Neuronal stem cell (in vitro differentiated cells): ENCODE data around the gene RNASEH1.
A peak's percentile ranks its signal among the peaks of the same experiment; 100 is the strongest.
"Not testable (repeated sequence)": the region's sequence is repeated elsewhere in the genome, so short reads cannot be mapped to it uniquely, and the experiment has no call there.

Experiments
- DNase-seq: peaks from one replicate; pipeline ENCODE4 v3.0.0-alpha.2; 2013; ENCODE audit warnings: low spot score
- H2AFZ ChIP-seq: one replicate; pipeline ENCODE4 v1.6.1; 2013; ENCODE audit warnings: mild to moderate bottlenecking, low read length, inconsistent platforms
- H2AK5ac ChIP-seq: 2 replicates; pipeline ENCODE4 v1.6.1; 2013; ENCODE audit warnings: low read depth, mild to moderate bottlenecking, inconsistent platforms, low read length, moderate library complexity, mixed read lengths
- H2BK120ac ChIP-seq: 2 replicates; pipeline ENCODE4 v1.6.1; 2013; ENCODE audit warnings: low read depth, mild to moderate bottlenecking, inconsistent platforms, low read length, moderate library complexity, mixed read lengths
- H2BK12ac ChIP-seq: one replicate; pipeline ENCODE4 v1.6.1; 2013; ENCODE audit warnings: low read length, inconsistent platforms
- H2BK15ac ChIP-seq: 2 replicates; pipeline ENCODE4 v1.6.1; 2013; ENCODE audit warnings: mild to moderate bottlenecking, low read length, inconsistent platforms, mixed read lengths
- H2BK5ac ChIP-seq: one replicate; pipeline ENCODE4 v1.6.1; 2013; ENCODE audit warnings: inconsistent platforms, mild to moderate bottlenecking, low read length, moderate library complexity
- H3K14ac ChIP-seq: one replicate; pipeline ENCODE4 v1.6.1; 2013; ENCODE audit warnings: low read length, inconsistent platforms
- H3K18ac ChIP-seq: 2 replicates; pipeline ENCODE4 v1.6.1; 2013; ENCODE audit warnings: low read length, inconsistent platforms
- H3K23ac ChIP-seq: 2 replicates; pipeline ENCODE4 v1.6.1; 2013; ENCODE audit warnings: low read depth, mild to moderate bottlenecking, mixed read lengths, low read length, inconsistent platforms; ENCODE audit not compliant: poor library complexity
- H3K27ac ChIP-seq: replicated peaks from 3 replicates; pipeline ENCODE4 v1.5.1; 2013; ENCODE audit warnings: low read length, inconsistent platforms
- H3K27me3 ChIP-seq, 3 experiments: 2 replicates each; pipeline ENCODE4 v1.6.1; 2013; ENCODE audit warnings: low read length in 3 of 3, mild to moderate bottlenecking in 2 of 3, inconsistent platforms in 1 of 3, low read depth in 1 of 3, mixed read lengths in 1 of 3, moderate library complexity in 1 of 3; ENCODE audit not compliant: control insufficient read depth in 3 of 3, insufficient read depth in 3 of 3
- H3K36me3 ChIP-seq, 2 donors: replicated peaks in 1 of 2; 2 replicates each; pipeline ENCODE4 v1.6.1; 2013; ENCODE audit warnings: low read length in 2 of 2; ENCODE audit not compliant: control insufficient read depth in 2 of 2, insufficient read depth in 2 of 2
- H3K4ac ChIP-seq: 2 replicates; pipeline ENCODE4 v1.6.1; 2013; ENCODE audit warnings: inconsistent platforms, mild to moderate bottlenecking, low read length, moderate library complexity
- H3K4me1 ChIP-seq, 2 donors: 1 replicate in 1 of 2; 2 replicates in 1 of 2; pipeline ENCODE4 v1.6.1; 2013; ENCODE audit warnings: low read length in 2 of 2, low read depth in 1 of 2; ENCODE audit not compliant: control insufficient read depth in 2 of 2, insufficient read depth in 1 of 2
- H3K4me2 ChIP-seq: one replicate; pipeline ENCODE4 v1.6.1; 2013; ENCODE audit warnings: mild to moderate bottlenecking, low read length, inconsistent platforms; ENCODE audit not compliant: insufficient read depth, poor library complexity, severe bottlenecking
- H3K4me3 ChIP-seq, 2 donors: 2 replicates each; pipeline ENCODE4 v1.5.1; 2013; ENCODE audit warnings: low read length in 2 of 2, mild to moderate bottlenecking in 2 of 2, inconsistent platforms in 1 of 2, moderate library complexity in 1 of 2
- H3K79me1 ChIP-seq: one replicate; pipeline ENCODE4 v1.6.1; 2013; ENCODE audit warnings: low read depth, mild to moderate bottlenecking, inconsistent platforms, low read length, moderate library complexity
- H3K9ac ChIP-seq: one replicate; pipeline ENCODE4 v1.6.1; 2013; ENCODE audit warnings: mild to moderate bottlenecking, low read depth, low read length, inconsistent platforms; ENCODE audit not compliant: poor library complexity
- H3K9me3 ChIP-seq, 2 donors: replicated peaks in 1 of 2; 2 replicates each; pipeline versions ENCODE3 to v1.6.1; 2013; ENCODE audit warnings: low read length in 2 of 2, mild to moderate bottlenecking in 2 of 2, inconsistent platforms in 1 of 2, low read depth in 1 of 2, mixed read lengths in 1 of 2, moderate library complexity in 1 of 2; ENCODE audit not compliant: control insufficient read depth in 2 of 2, insufficient read depth in 1 of 2
- H4K8ac ChIP-seq: one replicate; pipeline ENCODE4 v1.6.1; 2013; ENCODE audit warnings: low read depth, mild to moderate bottlenecking, inconsistent platforms, low read length, moderate library complexity
- H4K91ac ChIP-seq: one replicate; pipeline ENCODE4 v1.6.1; 2013; ENCODE audit warnings: low read length, low read depth, mild to moderate bottlenecking, inconsistent platforms; ENCODE audit not compliant: poor library complexity
- WGBS, 2 donors: extraction: QIAGEN DNeasy Blood & Tissue Kit; methylation state at CpG; one replicate each; pipeline ENCODE4 v1.1.7; 2013; ENCODE audit warnings: missing lambda C conversion rate in 2 of 2, mixed read lengths in 1 of 2; ENCODE audit not compliant: insufficient read length in 2 of 2, insufficient replicate concordance in 1 of 2; ENCODE audit errors: extremely low coverage in 2 of 2; 5-methylcytosine and 5-hydroxymethylcytosine counted together

The RNASEH1 gene

DNA sequence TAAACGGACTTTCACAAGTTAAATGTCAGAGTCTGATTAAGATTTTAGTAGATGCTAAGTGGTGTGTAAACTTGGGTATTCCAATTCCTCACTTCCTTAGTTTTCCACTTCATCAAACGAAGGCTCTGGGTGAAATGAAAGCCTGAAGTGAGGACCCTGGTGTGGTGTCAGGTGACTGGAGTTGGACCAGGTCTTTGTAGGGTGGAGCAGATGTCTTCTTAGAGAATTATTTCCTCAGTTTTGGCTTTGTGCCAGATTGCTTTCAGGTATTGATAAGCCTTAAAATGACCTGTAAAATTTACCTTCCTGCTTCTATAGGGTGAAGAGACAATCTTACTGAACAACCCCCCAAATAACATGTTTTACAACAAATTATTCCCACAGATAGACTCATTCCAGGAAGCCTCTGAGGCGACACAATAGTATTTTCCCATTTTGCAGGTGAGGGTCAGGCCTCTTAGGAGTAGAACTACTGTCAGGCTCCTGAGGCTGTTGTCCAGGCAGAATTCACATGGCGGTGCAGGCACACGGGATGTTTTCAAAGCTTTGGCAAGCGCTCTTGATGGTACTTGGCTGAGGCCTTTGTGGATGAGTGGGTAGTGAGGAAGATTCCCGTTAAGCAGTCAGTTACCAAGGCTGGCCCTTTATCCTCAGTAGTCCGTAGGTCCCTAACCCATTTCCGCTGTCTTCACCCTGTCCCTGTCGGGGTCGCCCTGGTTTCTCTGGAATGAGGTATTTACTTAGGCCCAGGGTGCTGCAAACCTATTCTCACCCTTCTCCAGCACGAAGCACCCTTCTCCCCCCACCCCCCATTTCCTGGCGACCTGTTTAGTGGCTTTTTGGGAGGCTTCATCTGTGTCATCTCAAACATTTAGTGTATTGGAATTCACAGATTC is 23.5 kb upstream of the RNASEH1 start:
- Histone ChIP-seq H3K79me1 (no peaks in the 10 kb centered on the region), H3K18ac (no peak overlapping the region), H3K4me1 (peaks cover under 1 to 10% of the 10 kb centered on the region in 2 donors), H2BK12ac (no peak overlapping the region), H3K27me3 (no peaks in the 10 kb centered on the region), H3K36me3 (peaks cover 48 to 90% of the 10 kb centered on the region in 2 donors), H2BK120ac (no peak overlapping the region), H3K4me3 (no peak overlapping the region), H2BK5ac (no peak overlapping the region), H3K4ac (no peak overlapping the region), H4K8ac (no peak overlapping the region), H3K9ac (peak overlapping the region; percentile 56), H3K9me3 (no peaks in the 10 kb centered on the region), H2AFZ (no peak overlapping the region), H3K23ac (no peak overlapping the region), H3K4me2 (no peak overlapping the region), H2BK15ac (no peak overlapping the region), H3K27ac (no peak overlapping the region), H3K14ac (no peak overlapping the region), H2AK5ac (no peak overlapping the region), H4K91ac (no peak overlapping the region)
- WGBS, 2 donors: no CpG with 5 or more reads among the region's 13 CpGs
- no peak for DNase-seq

DNA sequence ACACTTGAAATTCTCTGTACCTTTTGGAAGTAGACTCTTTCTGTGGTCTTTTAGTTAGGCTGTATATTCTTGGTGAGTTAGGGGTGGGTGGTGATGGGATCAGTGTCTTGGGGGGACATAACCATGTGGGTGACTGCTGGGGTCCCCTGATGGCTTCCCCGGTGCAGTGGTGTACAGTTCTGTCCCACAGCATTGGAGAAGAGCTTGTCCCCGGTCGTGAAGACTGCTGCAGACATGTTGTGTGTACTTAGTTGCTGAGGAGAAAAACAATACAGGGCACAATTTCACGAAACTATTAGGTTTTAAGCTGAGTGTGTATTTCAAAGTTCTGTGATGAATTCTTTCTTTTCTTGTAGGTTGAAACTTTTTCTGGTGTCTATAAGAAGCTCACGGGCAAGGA is 22.3 kb upstream of the RNASEH1 start:
- Histone ChIP-seq H3K27me3 (no peaks in the 10 kb centered on the region), H3K4me1 (peaks cover 3 to 13% of the 10 kb centered on the region in 2 donors), H3K79me1 (peaks cover 5% of the 10 kb centered on the region), H2BK120ac (no peak overlapping the region), H2AFZ (no peak overlapping the region), H3K9me3 (peaks cover 0 to 2% of the 10 kb centered on the region in 2 donors), H3K4me3 (no peak overlapping the region), H4K8ac (no peak overlapping the region), H2BK15ac (no peak overlapping the region), H3K9ac (no peak overlapping the region), H2BK5ac (no peak overlapping the region), H3K27ac (no peak overlapping the region), H2BK12ac (no peak overlapping the region), H3K4me2 (no peak overlapping the region), H3K18ac (no peak overlapping the region), H3K36me3 (peaks cover 44 to 95% of the 10 kb centered on the region in 2 donors), H3K14ac (no peak overlapping the region), H4K91ac (no peak overlapping the region), H2AK5ac (no peak overlapping the region), H3K23ac (no peak overlapping the region), H3K4ac (no peak overlapping the region)
- DNase-seq: no peak
- no CpG with 5 or more reads among the region's 5 CpGs for WGBS, 2 donors

DNA sequence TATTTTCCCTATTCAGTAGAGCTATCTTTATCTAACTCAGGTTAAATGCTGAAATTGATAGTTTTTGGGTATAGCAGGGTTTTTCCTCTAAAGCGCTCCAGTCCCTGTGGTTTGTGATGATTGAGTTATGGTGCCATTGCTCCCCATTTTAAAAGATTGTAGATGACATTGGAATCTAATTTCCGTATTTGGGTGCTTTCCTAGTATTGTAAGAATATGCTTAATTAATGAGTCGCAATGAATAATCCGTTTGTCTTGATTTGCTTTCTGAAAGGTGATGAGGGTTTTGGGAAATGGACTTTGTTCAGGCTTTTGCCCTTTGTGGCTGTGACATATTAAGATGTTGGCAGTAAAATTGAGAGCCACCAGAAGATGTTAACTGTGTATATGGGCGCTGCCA is 20.9 kb upstream of the RNASEH1 start:
- no peak overlapping the region for H2AFZ ChIP-seq
- no peak overlapping the region for H3K4me2 ChIP-seq
- H3K4me3 ChIP-seq: no peak overlapping the region
- no peak overlapping the region for H3K27ac ChIP-seq
- H3K27me3 ChIP-seq: no peaks in the 10 kb centered on the region
- H2BK12ac ChIP-seq: no peak overlapping the region
- H3K4ac ChIP-seq: no peak overlapping the region
- peaks cover 40 to 83% of the 10 kb centered on the region in 2 donors for H3K36me3 ChIP-seq
- H3K9ac ChIP-seq: no peak overlapping the region
- no peak overlapping the region for H4K91ac ChIP-seq
- DNase-seq: no peak
- peaks cover 2% of the 10 kb centered on the region in 2 donors for H3K9me3 ChIP-seq
- H2AK5ac ChIP-seq: no peak overlapping the region
- H3K79me1 ChIP-seq: peaks cover 5% of the 10 kb centered on the region
- H2BK15ac ChIP-seq: no peak overlapping the region
- no peak overlapping the region for H3K23ac ChIP-seq
- no peak overlapping the region for H3K14ac ChIP-seq
- WGBS, 2 donors: no CpG with 5 or more reads among the region's 5 CpGs
- no peak overlapping the region for H4K8ac ChIP-seq
- H3K4me1 ChIP-seq: peaks cover 3 to 13% of the 10 kb centered on the region in 2 donors
- no peak overlapping the region for H3K18ac ChIP-seq
- no peak overlapping the region for H2BK120ac ChIP-seq
- no peak overlapping the region for H2BK5ac ChIP-seq

DNA sequence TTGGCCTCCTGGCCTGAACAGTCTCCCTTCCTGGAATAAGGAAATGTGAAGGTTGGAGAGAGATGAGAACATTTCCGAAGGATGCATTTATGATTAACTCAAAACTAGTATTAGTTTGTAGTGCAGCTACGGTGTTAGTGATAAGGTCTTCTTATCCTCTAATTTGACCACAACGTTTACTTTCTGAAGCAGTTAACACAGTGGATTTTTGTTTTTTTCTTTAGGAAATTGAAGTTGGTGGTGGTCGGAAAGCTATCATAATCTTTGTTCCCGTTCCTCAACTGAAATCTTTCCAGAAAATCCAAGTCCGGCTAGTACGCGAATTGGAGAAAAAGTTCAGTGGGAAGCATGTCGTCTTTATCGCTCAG is 18.1 kb upstream of the RNASEH1 start:
- H2BK12ac ChIP-seq, H3K9me3 ChIP-seq, H2BK120ac ChIP-seq, H3K9ac ChIP-seq, H3K27ac ChIP-seq, H3K18ac ChIP-seq, H3K4ac ChIP-seq, H4K91ac ChIP-seq, H4K8ac ChIP-seq, H3K27me3 ChIP-seq, H2BK5ac ChIP-seq, H3K14ac ChIP-seq, H2BK15ac ChIP-seq, DNase-seq, H2AK5ac ChIP-seq, H2AFZ ChIP-seq, H3K23ac ChIP-seq, H3K79me1 ChIP-seq: not testable (repeated sequence)
- H3K4me1 ChIP-seq: peaks cover 3 to 13% of the 10 kb centered on the region in 2 donors
- peaks cover 29 to 56% of the 10 kb centered on the region in 2 donors for H3K36me3 ChIP-seq
- peak overlapping the region; percentile 71 for H3K4me2 ChIP-seq
- peak overlapping the region; percentile 87 to 99 for H3K4me3 ChIP-seq
- no CpG with 5 or more reads among the region's 10 CpGs for WGBS, 2 donors
